Endometrial microvascular endothelial cells (primary cell): ENCODE results near the gene SREBF1. TPM values are rescaled to one million over a fixed set of nuclear protein-coding genes. Genes with fewer than 3 reads are reported as not detected.

Experiments used
- in situ Hi-C: cut with HindIII; loops from 2 replicates; pipeline ENCODE4 v1.10.0; 2017; ENCODE audit warnings: low sequenced_read_pairs, low pct_unique_long_range_greater_than_20kb; ENCODE audit errors: inconsistent ontology term
- total RNA-seq: library from RNA; depleted of rRNA; stranded (reverse); fragments of >200 nt; gene quantifications from one replicate; pipeline ENCODE4 v1.2.3, GENCODE V29; 2015; ENCODE audit errors: inconsistent ontology term

SREBF1 gene
- total RNA-seq, 1 donor from 2014 or later: 49.8 TPM

DNA sequence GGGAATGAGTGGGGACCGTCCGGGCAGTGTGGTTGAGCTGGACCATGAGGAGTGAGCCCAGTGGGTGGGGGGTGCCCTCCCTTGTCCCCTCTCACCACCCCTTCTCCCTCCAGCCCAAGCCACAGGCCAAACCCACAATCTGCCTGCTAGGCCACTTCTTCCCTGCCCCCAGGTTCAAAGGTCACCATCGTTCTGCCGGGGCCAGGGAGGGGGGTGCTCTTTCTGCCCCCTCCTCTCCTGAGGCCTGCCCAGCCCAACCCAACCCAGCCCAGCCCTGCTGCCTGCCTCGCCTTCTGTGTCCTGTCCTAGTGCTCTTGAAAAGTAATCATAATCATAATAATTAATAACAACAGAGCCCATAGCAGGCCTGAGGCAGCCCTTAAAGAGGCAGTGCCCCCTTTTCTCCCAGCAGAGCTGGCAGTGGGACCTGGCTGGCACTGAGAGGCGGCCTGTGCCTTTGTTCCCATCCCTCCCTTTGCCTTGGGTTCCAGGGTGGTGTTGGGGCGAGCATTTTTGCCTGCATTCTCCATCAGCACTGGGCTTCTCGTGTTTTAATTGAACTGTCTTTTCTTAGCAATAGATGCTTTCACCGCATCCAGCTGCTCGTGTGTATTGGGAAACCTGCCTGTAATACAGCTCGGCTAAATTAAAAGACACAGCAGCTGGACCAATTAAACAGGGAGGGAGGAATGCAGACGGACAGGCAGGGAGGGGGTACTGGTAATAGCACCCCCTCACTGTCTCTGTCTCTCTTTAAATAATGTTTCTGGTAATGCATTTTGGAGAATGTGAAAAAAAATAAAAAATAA is 46.8 kb downstream of the SREBF1 start:
- in situ Hi-C loops: no loop called here

DNA sequence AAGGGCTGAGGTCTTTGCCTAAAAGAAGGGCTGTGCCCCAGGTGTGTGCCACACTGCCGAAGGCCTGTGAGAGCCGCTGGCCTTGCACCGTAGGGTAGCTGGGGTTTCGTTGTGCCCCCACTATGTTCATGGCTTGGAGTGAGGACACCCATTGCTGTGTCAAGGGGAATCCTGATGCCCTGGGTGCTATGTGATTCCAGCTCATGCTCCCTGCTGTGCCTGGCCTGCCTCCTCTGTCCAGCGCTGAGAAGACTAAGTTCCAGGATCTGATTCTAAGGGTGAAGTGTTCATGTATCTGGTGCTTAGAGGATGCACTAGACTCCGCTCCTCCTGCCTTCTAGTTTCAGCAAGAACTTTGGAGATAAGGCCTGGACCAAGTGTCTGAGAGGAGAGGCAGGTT is 47.4 kb downstream of the SREBF1 start:
- in situ Hi-C loops: no loop called here

DNA sequence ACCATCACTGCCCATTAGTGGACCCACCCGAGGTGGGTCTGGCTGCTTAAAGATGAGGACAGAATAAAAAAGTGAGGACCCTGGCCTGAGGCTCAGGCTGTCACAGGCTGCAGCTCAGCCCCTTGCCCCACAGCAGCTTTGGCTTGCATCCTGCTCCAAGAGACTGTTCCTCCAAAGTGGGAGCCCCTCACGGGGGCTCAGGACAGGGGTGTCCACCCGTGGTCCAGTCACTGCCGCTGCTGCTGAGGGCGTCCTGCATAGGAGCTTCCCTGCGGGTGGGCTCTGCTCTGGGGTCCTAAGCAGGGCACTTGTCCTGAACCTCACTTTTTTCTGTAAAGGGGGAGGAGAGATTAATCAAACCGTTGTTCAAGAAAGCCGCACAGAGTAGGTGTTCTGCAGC is 47.8 kb downstream of the SREBF1 start:
- in situ Hi-C loops: no loop called here

DNA sequence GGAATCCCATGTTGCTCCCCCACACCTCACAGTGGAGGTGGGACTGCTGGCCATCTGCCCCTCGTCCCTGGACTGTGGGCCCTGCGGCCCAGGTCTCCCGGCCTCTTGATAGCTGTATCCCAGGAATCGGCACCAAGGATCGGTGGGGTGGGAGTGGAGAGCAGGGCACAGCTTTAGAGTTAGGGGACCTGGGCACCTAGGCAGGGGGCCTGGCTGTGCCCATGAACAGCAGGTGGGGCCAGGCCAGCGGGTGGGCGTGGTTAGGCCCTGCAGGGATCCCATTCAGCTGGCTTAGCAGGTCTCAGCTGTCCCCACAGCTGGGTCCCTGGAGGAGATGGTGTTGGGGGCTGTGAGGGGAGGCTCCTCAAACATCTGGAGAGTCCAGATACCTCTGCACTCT is 49.2 kb downstream of the SREBF1 start:
- in situ Hi-C loops: no loop called here

DNA sequence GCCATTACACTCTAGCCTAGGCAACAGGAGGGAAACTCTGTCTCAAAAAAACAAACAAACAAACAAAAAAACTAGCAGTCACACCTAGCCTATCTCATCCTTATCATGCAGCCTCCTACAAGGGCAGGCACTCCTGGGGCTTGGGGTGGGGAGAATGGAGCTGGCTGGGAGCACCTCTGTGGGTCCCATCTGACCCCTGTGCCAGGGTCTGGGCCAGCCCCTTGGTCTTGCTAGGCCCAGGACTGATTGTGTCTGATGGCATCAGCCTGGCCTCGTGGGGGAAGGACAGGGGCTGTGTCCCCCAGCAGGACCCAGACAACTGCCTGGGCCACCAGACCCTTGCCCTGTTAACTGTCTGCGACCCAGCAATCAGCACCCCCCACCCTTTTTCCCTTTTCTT is 49.8 kb downstream of the SREBF1 start:
- in situ Hi-C loops: no loop called here

DNA sequence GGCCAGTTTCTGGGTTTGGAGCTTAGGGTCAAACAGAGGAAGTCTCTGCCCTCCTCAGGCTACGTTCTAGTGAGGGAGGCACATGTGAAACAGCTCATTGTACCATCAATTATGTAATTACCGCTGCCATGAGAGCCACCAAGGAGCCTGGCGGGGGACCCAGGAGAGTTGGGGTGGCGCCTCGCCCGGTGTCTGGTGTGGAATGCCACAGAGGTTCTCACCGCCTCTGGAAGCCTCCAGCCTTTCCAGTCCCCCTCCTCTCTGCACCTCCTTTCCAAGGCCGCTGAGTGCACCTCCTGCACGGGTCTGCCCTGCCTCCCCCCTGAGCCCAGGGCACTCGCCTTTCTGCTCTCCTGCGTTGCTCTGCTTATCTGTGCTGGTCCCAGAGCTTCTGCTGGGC is 51.4 kb downstream of the SREBF1 start:
- in situ Hi-C loops: no loop called here

DNA sequence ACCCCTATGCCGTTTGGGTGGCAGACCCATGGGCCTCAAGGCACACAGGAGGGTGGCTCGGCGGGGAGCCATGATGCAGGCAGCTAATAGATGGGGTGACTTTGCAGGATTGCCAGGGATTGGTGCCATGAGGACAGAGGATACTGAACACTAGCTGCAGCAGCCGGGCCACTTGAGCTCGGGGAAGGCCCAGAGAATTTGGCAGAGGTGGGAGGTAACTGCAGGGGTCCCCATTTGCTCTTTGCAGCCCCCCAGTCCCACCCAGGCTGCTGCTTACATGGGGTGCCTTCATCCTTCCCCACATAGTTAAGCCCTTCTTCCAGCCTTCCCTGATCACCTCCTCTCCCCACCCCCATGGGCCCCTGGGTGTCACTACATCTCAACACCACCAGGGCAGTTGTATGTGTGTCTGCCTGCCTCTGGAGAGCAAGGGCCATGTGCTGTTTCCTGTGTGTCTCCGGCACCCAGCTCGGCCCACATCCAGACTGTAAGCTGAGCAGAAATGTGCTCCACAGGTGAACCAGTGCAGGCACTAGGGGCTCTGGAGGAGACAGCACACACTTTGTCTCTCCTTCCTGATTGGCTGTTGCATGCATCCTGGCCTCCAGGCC is 52.0 kb downstream of the SREBF1 start:
- in situ Hi-C loops: no loop called here

DNA sequence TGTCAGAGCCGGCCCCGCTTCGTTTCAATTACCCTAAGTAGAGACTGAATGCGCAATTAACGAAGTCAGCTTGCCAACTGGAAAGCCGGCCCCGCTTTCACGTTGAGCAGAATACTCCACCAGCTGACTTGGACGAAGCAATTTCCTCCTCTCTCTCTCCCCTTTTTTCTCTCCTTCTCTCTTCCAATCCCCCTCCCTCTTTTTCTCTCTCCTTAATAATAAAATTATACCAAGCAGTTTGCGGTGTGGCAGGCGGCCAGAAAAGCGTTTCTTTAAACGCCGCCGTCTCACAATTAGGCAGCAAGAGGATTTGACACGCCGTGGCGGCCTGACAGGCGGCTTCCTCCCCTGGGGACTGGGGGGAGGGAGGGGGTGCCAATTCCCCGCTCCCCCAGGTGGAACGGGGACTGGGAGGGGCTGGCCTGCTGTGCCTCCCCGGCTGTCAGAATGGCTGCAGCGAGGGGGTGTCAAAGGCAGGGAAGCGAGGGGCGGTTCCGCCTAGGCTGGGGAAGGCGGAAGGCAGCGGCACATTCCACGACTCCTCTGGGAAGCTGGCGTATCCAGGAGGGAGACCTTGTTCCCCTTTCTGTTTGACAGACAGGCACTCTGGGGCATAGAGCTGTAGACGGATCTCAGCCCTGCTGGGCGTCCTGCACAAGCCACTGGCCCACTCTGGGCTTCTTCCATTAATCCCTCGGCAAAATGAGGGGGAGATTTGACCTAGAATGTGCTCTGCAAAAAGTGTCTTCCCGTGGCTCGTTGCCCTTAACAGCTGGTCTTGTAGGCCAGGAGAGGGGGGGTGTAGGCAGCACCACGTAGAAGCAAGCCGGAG is 52.7 kb downstream of the SREBF1 start:
- in situ Hi-C loops: no loop called here

DNA sequence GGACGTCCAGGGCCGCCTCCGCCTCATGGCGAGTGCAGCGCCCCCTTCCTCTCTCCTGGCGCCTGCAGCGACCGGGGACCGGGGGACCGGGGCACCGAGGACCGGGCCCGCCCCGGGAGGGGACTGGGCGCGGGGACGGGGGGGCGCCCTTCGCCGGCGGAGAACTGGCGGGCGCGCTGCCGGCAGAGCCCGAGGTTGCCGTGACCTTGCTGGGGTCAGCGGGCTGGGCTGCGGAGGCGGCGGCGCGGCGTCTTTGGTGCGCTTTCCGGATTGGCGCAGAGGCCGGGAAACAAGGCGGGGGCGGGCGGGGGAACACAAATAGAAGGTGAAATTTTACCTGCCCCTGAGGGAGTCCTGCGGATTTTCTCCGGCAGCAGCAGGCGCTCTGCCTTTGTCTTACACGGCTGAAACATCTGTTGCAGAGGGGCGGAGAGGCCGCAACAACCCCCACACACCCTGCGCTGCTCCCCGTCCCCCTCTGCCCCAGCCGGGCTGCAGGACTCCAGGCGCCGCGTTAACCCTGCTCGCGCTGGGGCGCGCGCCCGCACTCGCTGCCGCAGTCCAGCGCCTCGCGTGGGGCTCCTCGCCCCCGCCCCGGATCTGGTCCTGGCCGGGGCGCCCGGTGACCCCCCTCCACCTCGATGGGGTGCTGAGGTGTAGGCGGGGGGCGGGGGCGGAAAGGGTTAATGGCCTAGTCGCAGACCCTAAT is 53.5 kb downstream of the SREBF1 start:
- in situ Hi-C loops: no loop called here

DNA sequence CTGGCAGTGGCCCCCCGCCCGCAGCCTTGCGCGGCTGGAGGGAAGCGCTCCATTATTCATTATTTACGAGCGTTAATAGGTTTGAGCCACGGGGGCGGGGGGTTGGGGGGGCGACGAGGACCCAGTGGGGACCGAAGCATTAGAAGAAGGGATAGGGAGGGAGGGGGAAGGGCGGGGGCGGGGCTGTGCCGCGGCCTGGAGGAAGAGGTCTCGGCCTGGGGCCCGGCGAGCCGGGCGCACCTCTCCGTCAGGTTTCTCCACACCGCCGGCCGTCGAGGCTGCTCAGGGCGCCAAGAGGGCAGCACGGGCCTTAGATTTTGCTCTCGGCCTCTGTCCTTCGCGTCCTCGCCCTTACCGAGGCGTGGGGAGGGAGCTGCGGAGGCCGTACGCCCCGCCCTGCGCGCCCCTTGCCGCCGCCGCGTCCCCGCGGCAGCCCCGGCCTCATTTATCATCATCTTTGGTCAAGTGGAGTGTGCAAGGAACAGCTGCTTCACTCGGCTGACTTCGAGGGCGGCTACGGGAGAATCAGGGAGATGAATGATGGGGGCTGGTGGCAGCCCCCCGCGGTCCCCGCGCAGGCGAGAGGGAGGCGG is 54.2 kb downstream of the SREBF1 start:
- in situ Hi-C loops: no loop called here

DNA sequence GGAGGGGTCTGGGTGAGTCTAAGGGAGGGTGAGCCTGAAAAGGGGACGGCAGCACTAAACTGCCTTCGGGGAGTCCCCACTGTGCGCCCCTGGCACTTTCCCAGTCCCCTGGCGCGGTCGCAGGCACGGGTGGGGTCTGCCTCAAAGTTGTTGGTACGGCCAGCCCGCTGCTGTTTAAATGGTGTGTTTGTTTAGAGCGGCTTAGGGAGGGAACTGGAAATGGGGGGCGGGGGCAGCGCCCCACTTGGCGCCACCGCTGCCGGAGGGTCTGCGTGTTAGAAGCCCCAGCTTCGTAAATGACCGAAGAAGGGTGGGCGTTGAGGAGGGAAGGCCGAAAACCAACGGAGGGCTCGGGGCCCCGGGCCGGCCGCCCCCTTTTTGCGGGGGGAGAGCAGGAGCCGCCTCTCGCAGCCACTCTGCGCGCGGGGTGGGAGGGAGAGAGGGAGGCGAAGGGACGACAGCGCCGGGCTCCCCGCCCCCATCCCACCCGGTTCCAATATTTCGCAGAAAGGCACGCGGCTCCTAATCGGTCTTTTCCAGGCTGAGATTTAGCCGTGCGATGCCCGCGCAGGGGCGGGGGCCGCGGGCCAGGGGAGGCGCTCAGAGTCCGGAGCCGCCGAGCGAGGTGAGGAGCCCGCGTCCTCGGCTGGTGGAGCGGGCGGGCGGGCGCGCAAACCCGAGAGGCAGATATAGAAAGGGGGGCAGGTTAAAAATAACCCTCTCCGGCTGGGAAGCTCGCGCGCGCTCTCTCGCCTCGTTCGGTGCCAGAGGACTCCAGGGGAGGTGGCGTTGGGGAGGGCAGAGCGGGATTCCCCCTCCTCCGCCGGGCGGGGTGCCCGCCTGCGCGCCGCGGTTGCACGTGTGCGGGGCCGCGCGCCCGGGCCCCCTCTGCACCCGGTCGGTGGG is 54.9 kb downstream of the SREBF1 start:
- in situ Hi-C loops: no loop called here

DNA sequence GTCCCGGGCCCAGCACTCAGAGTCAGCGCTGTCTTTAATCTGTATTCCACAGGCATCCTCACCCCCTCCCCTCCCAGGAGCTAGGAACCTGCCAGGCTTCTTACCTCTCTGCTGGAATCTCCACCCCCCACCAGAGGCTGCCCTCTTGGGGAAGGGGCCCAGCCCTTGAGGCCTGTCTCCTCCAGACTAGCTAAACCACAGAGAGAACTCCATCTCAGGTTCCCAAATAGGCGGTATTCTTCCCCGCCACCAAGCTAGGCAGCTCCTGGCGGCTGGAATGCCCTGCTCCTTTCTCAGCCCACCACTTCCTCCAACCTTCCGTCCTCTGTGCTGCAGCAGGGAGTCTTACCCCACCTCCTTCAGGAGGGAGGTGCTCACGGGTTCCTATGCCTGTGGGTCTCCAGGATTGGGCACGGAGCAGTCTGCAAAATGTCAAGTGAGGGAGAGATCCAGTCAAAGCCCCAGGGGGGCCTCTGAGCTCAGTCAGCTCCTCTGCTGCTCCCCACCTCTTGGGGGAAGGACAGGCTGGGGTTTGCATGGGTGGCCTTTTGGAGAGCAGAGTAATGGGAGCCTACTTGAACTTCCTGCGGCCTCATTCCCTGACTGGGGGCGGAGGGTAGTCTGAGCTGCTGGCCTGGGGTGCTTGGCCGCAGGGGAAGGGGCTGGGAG is 55.7 kb downstream of the SREBF1 start:
- in situ Hi-C loops: no loop called here

DNA sequence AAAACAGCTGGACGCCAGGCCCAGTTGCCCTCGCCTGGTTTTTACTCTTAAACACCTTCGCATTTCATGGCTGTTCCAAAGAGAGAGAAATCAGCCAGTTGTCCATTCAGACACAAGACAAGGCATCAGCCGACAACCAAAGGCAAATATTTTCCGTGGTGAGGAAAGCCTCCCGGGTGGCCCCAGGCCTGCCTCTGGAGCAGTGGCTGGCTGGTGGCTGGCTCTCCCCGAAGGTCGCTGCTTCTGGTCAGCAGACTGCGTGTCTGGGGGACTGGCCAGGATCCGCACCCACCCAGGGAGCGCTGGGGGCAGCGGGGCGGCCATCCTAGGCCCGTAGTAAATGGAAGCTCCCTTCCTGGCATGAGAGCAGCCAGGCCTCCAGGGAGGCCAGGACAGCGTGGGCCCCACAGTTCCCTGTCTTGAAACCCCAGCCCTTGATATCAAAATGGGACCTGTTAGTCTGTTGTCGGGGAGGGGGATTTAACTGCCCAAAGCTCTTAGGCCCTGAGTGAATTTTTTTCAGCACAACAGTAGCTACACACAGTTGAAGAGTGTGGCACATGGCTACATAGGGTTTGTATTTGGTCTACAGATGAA is 57.7 kb downstream of the SREBF1 start:
- in situ Hi-C loops: no loop called here

DNA sequence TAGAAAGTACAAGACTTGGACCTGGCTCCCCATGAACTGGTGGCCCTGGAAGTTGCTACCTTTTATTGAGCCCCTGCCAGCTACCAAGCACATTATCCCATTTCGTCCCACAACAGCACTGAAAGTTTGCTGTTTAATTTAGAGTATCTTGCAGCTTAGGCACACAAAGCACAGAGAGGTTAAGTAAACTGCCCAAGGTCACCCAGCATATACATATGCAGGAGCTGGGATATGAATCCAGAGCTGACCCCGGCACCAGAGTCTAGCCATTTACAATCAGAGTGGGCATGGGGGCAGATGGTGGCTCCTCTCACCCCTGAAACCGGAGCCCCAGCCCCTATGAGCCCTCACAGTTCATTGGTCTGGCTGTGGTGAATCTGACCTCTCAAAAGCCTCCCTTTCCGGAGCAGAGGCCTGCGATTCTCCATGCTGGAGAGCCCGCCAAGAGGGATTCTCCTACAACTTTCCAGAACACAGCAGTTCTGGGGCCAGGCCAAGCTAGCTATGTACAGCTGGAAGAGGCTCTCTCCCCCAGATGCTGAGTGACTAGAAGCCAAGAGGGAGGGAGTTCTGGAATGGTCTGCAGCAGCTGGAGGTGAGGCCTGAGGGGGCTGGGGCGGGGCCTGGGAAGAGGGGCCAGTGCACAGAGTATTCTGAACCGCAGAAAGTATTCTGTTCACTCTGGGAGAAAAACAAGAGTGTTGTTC is 58.3 kb downstream of the SREBF1 start:
- in situ Hi-C loops: no loop called here

DNA sequence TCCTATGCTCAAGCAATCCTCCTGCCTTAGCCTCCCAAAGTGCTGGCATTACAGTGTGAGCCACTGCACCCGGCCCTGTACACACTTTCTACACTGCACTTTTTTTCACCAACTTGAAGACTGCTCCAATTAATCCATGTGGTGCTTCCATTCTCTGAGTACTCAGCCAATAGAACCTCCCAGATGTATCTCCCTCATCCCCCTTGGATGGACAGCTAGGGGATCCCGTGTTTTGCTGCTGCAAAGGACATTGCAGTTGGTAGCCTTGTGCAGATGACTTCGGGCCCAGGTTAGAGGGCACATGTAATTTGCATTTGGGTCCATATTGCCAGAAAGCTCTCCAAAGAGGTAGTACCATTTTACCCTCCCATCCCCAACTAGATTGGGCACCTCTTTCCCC is 59.9 kb downstream of the SREBF1 start:
- in situ Hi-C loops: no loop called here

DNA sequence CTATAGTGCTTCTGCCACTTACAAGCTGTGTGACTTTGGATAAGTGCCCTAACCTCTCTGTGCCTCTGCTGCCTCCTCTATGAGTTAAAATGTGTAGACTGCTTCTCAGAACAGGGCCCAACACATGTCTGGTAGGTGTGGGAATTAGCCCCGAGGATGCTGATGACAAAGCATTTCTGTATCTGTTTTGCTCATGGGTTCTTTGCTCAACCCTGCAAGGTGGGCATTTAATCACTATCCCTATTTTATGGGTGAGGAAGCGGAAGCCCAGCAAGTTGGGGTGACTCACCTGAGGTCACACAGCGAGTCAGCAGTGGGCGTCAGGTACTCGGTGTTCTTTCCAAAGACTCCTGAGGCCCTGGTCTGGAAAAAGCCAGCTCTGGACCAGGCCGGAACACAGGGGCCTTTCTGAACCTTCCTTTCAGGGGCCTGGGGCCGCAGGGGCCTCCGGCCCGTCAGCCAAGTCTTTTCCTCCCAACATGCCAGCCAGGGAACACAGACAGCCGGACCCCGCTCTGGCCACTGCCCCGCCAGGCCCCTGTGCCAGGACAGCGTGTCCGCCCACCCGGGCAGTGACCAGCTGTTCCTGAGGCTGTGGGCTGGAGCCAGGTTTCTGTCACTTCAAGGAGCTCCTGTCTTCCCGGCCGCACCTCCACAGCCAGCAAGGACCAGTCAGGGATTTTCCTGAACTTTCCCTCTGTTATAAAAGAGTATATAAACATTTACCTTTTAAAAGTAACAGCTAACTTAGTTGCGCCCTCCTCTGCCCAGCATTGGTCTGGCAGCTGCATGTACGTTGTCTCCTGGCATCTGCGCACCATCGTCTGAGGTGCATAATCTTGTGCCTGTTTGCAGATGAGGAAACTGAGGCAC is 62.5 kb downstream of the SREBF1 start:
- in situ Hi-C loops: no loop called here
